Ovary (tissue), 9 donors: ENCODE measurements around the gene EIF2B4. TPM values are rescaled to one million over a fixed set of nuclear protein-coding genes. Genes with fewer than 3 reads are reported as not detected.

Source experiments
- DNase-seq, 5 donors: peaks; one replicate each; pipeline ENCODE4 v3.0.0-alpha.2; 2019 to 2020
- H3K27ac ChIP-seq, 2 donors: fragments of 200-600 bp; one replicate each; pipeline versions ENCODE4 v1.5.1 to v1.8.0; 2019 to 2022
- H3K27me3 ChIP-seq: fragments of 200-600 bp; one replicate; pipeline ENCODE4 v1.8.0; 2022
- H3K36me3 ChIP-seq: fragments of 200-600 bp; sonication (generic); one replicate; pipeline ENCODE4 v1.5.1; 2019
- H3K4me1 ChIP-seq: one replicate; pipeline ENCODE4 v1.8.1; 2013; ENCODE audit warnings: mild to moderate bottlenecking, moderate library complexity; ENCODE audit not compliant: insufficient read depth
- H3K4me3 ChIP-seq: fragments of 200-600 bp; sonication (generic); one replicate; pipeline ENCODE4 v1.5.1; 2017
- H3K9me3 ChIP-seq, 2 donors: fragments of 200-600 bp in 1 of 2; sonication (generic) in 1 of 2; one replicate each; pipeline versions ENCODE4 v1.5.1 to v1.8.1; 2013 to 2019; ENCODE audit warnings: mild to moderate bottlenecking in 1 of 2, moderate library complexity in 1 of 2
- CTCF ChIP-seq, 3 donors: fragments of 450-650 bp in 2 of 3; fragments of 200-600 bp in 1 of 3; IDR thresholded peaks; one replicate each; pipeline versions ENCODE4 v1.5.1 to v1.8.0; 2016 to 2022; ENCODE audit warnings: antibody characterized with exemption in 3 of 3, mild to moderate bottlenecking in 1 of 3
- EP300 ChIP-seq: sonication (generic); formaldehyde crosslinking; IDR thresholded peaks from one replicate; pipeline ENCODE4 v1.6.1; 2017; ENCODE audit warnings: antibody characterized with exemption
- POLR2A ChIP-seq: fragments of 450-650 bp; IDR thresholded peaks from one replicate; pipeline ENCODE4 v1.6.1; 2017; ENCODE audit warnings: antibody characterized with exemption, mild to moderate bottlenecking, moderate library complexity
- WGBS, 3 donors: extraction: QIAGEN DNeasy Blood & Tissue Kit in 1 of 3; methylation state at CpG; one replicate each; pipeline versions ENCODE4 v1.1.5 to v1.1.7; 2013 to 2017; 5-methylcytosine and 5-hydroxymethylcytosine counted together
- intact Hi-C, 4 donors: fragments of 100-400 bp; cut with DNase I; formaldehyde crosslinking; loops; one replicate each; pipeline versions ENCODE4 v1.11.0 to v1.15.1; 2022 to 2023
- polyA plus RNA-seq, 2 donors: library from polyadenylated mRNA; stranded (reverse); fragments of 200-250 nt in 1 of 2; fragments of 350-450 nt in 1 of 2; fragmentation: Illumina TruSeq in 1 of 2; extraction: RNeasy Lipid Tissue Mini Kit (QIAGEN cat#74804) in 1 of 2; gene quantifications; one replicate each; pipeline ENCODE4 v1.2.3, GENCODE V29; 2013 to 2014
- total RNA-seq, 7 donors: library from RNA; depleted of rRNA in 2 of 7; stranded (reverse); fragments of >200 nt in 2 of 7; fragmentation: NEBNext Ultra II Directional in 3 of 7; extraction: Animal tissue kit (Norgen Biotek cat#: 25700) in 3 of 7; gene quantifications; one replicate each; pipeline versions ENCODE4 v1.1.0 to v1.2.4, GENCODE V29; 2016 to 2023
- donor health status: DM: no; HTN: no; CAD: no; lungs with moderate emphysema.
- donor health status: DM: no; HTN: no; CAD: no.
- donor health status: Bipolar disorder and iron deficiency.
- donor health status: DM: yes; HTN: yes; CAD: no.
- donor health status: DM: no; HTN: no; CAD: no.
- donor health status: DM: yes; HTN: yes; CAD: no.

EIF2B4 gene
- total and polyA plus RNA-seq, 9 donors = 28.0 to 46.8 (median 39.0) TPM

- 76 to 80% (median 77%) methylated on average over 16 of the region's 16 CpGs for WGBS, 3 donors
- TF ChIP-seq CTCF (IDR thresholded peaks at IDR 0.05) = no peak
- no peak for TF ChIP-seq EP300
- no peak for TF ChIP-seq POLR2A
- DNase-seq = no peak
- H3K4me1 ChIP-seq = peaks cover 6% of the 10 kb centered on the region
- no peak overlapping the region for H3K27ac ChIP-seq
- intact Hi-C loops = loop anchor here in 1 of 4 donors (10.0 kb wide), 1 partner anchor 48 kb away; the partner anchor contains the start of gene NRBP1
- no peaks in the 10 kb centered on the region for H3K9me3 ChIP-seq
- H3K36me3 ChIP-seq = no peaks in the 10 kb centered on the region
- H3K4me3 ChIP-seq = no peak overlapping the region
- H3K27me3 ChIP-seq = no peaks in the 10 kb centered on the region
These were observed 6.2 kb upstream of the EIF2B4 start for GRCh38 chr2:27376151-27376865.

- no peak overlapping the region for H3K4me3 ChIP-seq
- no peak for DNase-seq
- WGBS, 3 donors = 82 to 88% (median 82%) methylated on average over 19 to 20 of the region's 20 CpGs
- TF ChIP-seq CTCF (IDR thresholded peaks at IDR 0.05) (no peak), POLR2A (no peak), EP300 (no peak)
- H3K27me3 ChIP-seq = no peaks in the 10 kb centered on the region
- intact Hi-C loops = loop anchor here in 1 of 4 donors (10.0 kb wide), 1 partner anchor 49 kb away; the partner anchor contains the start of gene NRBP1
- H3K9me3 ChIP-seq = no peaks in the 10 kb centered on the region
- H3K4me1 ChIP-seq = peaks cover 6% of the 10 kb centered on the region
- no peaks in the 10 kb centered on the region for H3K36me3 ChIP-seq
- no peak overlapping the region for H3K27ac ChIP-seq
These were observed 5.5 kb upstream of the EIF2B4 start for GRCh38 chr2:27375513-27376099.

- intact Hi-C loops = loop anchor here in 1 of 4 donors (10.0 kb wide), 1 partner anchor 51 kb away; the partner anchor contains the start of gene NRBP1
- H3K27me3 ChIP-seq = no peaks in the 10 kb centered on the region
- no peaks in the 10 kb centered on the region for H3K9me3 ChIP-seq
- H3K4me1 ChIP-seq = peaks cover 10% of the 10 kb centered on the region
- no peak for TF ChIP-seq CTCF (IDR thresholded peaks at IDR 0.05)
- no peak for TF ChIP-seq EP300
- no peak for TF ChIP-seq POLR2A
- H3K27ac ChIP-seq = no peak overlapping the region
- H3K36me3 ChIP-seq = no peaks in the 10 kb centered on the region
- no peak overlapping the region for H3K4me3 ChIP-seq
- WGBS, 3 donors = 82 to 87% (median 83%) methylated on average over 5 of the region's 5 CpGs
- no peak for DNase-seq
These were observed 3.4 kb upstream of the EIF2B4 start for GRCh38 chr2:27373567-27373966.

- no peak overlapping the region for H3K4me3 ChIP-seq
- no peak for DNase-seq
- TF ChIP-seq EP300 = no peak
- WGBS, 3 donors = 90 to 91% (median 90%) methylated on average over 6 of the region's 6 CpGs
- H3K4me1 ChIP-seq = peaks cover 12% of the 10 kb centered on the region
- H3K27ac ChIP-seq = no peak overlapping the region
- intact Hi-C loops = loop anchor here in 1 of 4 donors (10.0 kb wide), 1 partner anchor 52 kb away; the partner anchor contains the start of gene NRBP1
- no peaks in the 10 kb centered on the region for H3K27me3 ChIP-seq
- H3K9me3 ChIP-seq = no peaks in the 10 kb centered on the region
- no peaks in the 10 kb centered on the region for H3K36me3 ChIP-seq
These were observed 2.8 kb upstream of the EIF2B4 start for GRCh38 chr2:27372937-27373336.
